Liver (tissue), 9 donors: ENCODE data around the gene LRRC49. TPM values are rescaled to one million over a fixed set of nuclear protein-coding genes. Genes with fewer than 3 reads are reported as not detected.

Experiments
- DNase-seq: peaks from one replicate; pipeline ENCODE4 v3.0.0-alpha.2; 2017; ENCODE audit warnings: low spot score
- H3K27ac ChIP-seq, 2 donors: one replicate each; pipeline ENCODE4 v1.7.0; 2013; ENCODE audit warnings: inconsistent platforms in 2 of 2, low read length in 2 of 2, control low read depth in 1 of 2, low read depth in 1 of 2, mild to moderate bottlenecking in 1 of 2
- H3K27me3 ChIP-seq, 4 donors: one replicate each; pipeline versions ENCODE4 v1.6.1 to v1.7.0; 2013; ENCODE audit warnings: low read length in 3 of 4, inconsistent platforms in 1 of 4, mild to moderate bottlenecking in 1 of 4, moderate library complexity in 1 of 4; ENCODE audit not compliant: control insufficient read depth in 4 of 4, insufficient read depth in 4 of 4
- H3K36me3 ChIP-seq, 4 donors: one replicate each; pipeline versions ENCODE4 v1.6.1 to v1.7.0; 2013; ENCODE audit warnings: low read length in 3 of 4, mild to moderate bottlenecking in 3 of 4, low read depth in 1 of 4, moderate library complexity in 1 of 4; ENCODE audit not compliant: control insufficient read depth in 4 of 4, insufficient read depth in 3 of 4
- H3K4me1 ChIP-seq, 4 donors: one replicate each; pipeline versions ENCODE4 v1.6.1 to v1.7.0; 2013; ENCODE audit warnings: low read length in 3 of 4, mild to moderate bottlenecking in 3 of 4, moderate library complexity in 1 of 4; ENCODE audit not compliant: control insufficient read depth in 4 of 4, insufficient read depth in 4 of 4
- H3K4me3 ChIP-seq, 3 donors: one replicate each; pipeline versions ENCODE4 v1.6.1 to v1.7.0; 2013; ENCODE audit warnings: low read length in 3 of 3, control low read depth in 1 of 3, low read depth in 1 of 3, mild to moderate bottlenecking in 1 of 3
- H3K9ac ChIP-seq, 2 donors: one replicate each; pipeline ENCODE4 v1.7.0; 2013; ENCODE audit warnings: low read length in 2 of 2, mild to moderate bottlenecking in 2 of 2, moderate library complexity in 2 of 2, control low read depth in 1 of 2, low read depth in 1 of 2
- H3K9me3 ChIP-seq, 4 donors: one replicate each; pipeline versions ENCODE4 v1.6.1 to v1.7.0; 2013; ENCODE audit warnings: low read length in 3 of 4; ENCODE audit not compliant: control insufficient read depth in 4 of 4
- EGR1 ChIP-seq, 2 donors: IDR thresholded peaks; 2 replicates each; pipeline ENCODE4 v1.6.1; 2016 to 2018; ENCODE audit warnings: antibody characterized with exemption in 2 of 2, low read depth in 2 of 2
- FOXA1 ChIP-seq: IDR thresholded peaks from 2 replicates; pipeline ENCODE4 v1.6.1; 2016; ENCODE audit warnings: antibody characterized with exemption
- FOXA2 ChIP-seq: IDR thresholded peaks from 2 replicates; pipeline ENCODE4 v1.6.1; 2016; ENCODE audit warnings: antibody characterized with exemption
- GABPA ChIP-seq, 2 donors: IDR thresholded peaks in 1 of 2; conservative IDR thresholded peaks in 1 of 2; 2 replicates each; pipeline ENCODE4 v1.6.1; 2016; ENCODE audit warnings: antibody characterized with exemption in 2 of 2, mild to moderate bottlenecking in 1 of 2, moderate library complexity in 1 of 2
- HNF4A ChIP-seq, 2 donors: conservative IDR thresholded peaks; 2 replicates each; pipeline ENCODE4 v1.6.1; 2016; ENCODE audit warnings: antibody characterized with exemption in 2 of 2, mild to moderate bottlenecking in 2 of 2
- HNF4G ChIP-seq: IDR thresholded peaks from 2 replicates; pipeline ENCODE4 v1.6.1; 2016; ENCODE audit warnings: antibody characterized with exemption
- JUND ChIP-seq, 2 donors: IDR thresholded peaks; 2 replicates each; pipeline ENCODE4 v1.6.1; 2016; ENCODE audit warnings: antibody characterized with exemption in 2 of 2
- NR2F2 ChIP-seq: IDR thresholded peaks from 2 replicates; pipeline ENCODE4 v1.6.1; 2016; ENCODE audit warnings: antibody characterized with exemption
- RAD21 ChIP-seq, 2 donors: IDR thresholded peaks; 2 replicates each; pipeline ENCODE4 v1.6.1; 2016; ENCODE audit warnings: antibody characterized with exemption in 2 of 2, mild to moderate bottlenecking in 2 of 2
- RXRA ChIP-seq, 2 donors: IDR thresholded peaks; 2 replicates each; pipeline ENCODE4 v1.6.1; 2017 to 2018; ENCODE audit warnings: antibody characterized with exemption in 2 of 2, mild to moderate bottlenecking in 1 of 2
- SP1 ChIP-seq: IDR thresholded peaks from 2 replicates; pipeline ENCODE4 v1.6.1; 2018; ENCODE audit warnings: antibody characterized with exemption, mild to moderate bottlenecking
- TAF1 ChIP-seq: conservative IDR thresholded peaks from 2 replicates; pipeline ENCODE4 v1.6.1; 2016; ENCODE audit warnings: antibody characterized with exemption, mild to moderate bottlenecking
- YY1 ChIP-seq: IDR thresholded peaks from 2 replicates; pipeline ENCODE4 v1.6.1; 2016; ENCODE audit warnings: antibody characterized with exemption, mild to moderate bottlenecking
- WGBS: extraction: QIAGEN DNeasy Blood & Tissue Kit; methylation state at CpG from one replicate; pipeline ENCODE4 v1.1.7; 2013; 5-methylcytosine and 5-hydroxymethylcytosine counted together
- polyA plus RNA-seq, 2 donors: library from polyadenylated mRNA; stranded (reverse) in 1 of 2; unstranded in 1 of 2; fragments of 200-250 nt in 1 of 2; fragments of >200 nt in 1 of 2; fragmentation: Nextera tagmentation in 1 of 2; extraction: Ambion mirVana in 1 of 2; gene quantifications; one replicate each; pipeline versions ENCODE4 v1.2.1 to v1.2.3, GENCODE V29; 2013 to 2015
- total RNA-seq, 2 donors: library from RNA; depleted of rRNA; stranded (reverse); fragments of >200 nt; gene quantifications; one replicate each; pipeline ENCODE4 v1.2.3, GENCODE V29; 2014
- TF ChIP-seq, protein P1 (sequence below): IDR thresholded peaks from 2 replicates; pipeline ENCODE4 v1.6.1; 2016; ENCODE audit warnings: antibody characterized with exemption
- TF ChIP-seq, protein P2 (sequence below): IDR thresholded peaks from 2 replicates; pipeline ENCODE4 v1.6.1; 2016; ENCODE audit warnings: antibody characterized with exemption, mild to moderate bottlenecking
- TF ChIP-seq, protein P3 (sequence below): IDR thresholded peaks from 2 replicates; pipeline ENCODE4 v1.6.1; 2016; ENCODE audit warnings: antibody characterized with exemption
- TF ChIP-seq, protein P4 (sequence below): fragments of 150-350 bp; IDR thresholded peaks from 2 replicates; pipeline ENCODE4 v1.5.1; 2017; ENCODE audit warnings: improper control_type of control experiment, low read depth, low read length; ENCODE audit not compliant: missing input control
- TF ChIP-seq, protein P5 (sequence below): IDR thresholded peaks from 2 replicates; pipeline ENCODE4 v1.6.1; 2016; ENCODE audit warnings: antibody characterized with exemption
- donor health status: healthy.
- donor health status: healthy.
- donor health status: healthy.
- donor health status: healthy.
- donor health status: healthy.

Gene LRRC49
- total and polyA plus RNA-seq, 4 donors, result 0.20 to 1.1 (median 0.31) TPM

DNA sequence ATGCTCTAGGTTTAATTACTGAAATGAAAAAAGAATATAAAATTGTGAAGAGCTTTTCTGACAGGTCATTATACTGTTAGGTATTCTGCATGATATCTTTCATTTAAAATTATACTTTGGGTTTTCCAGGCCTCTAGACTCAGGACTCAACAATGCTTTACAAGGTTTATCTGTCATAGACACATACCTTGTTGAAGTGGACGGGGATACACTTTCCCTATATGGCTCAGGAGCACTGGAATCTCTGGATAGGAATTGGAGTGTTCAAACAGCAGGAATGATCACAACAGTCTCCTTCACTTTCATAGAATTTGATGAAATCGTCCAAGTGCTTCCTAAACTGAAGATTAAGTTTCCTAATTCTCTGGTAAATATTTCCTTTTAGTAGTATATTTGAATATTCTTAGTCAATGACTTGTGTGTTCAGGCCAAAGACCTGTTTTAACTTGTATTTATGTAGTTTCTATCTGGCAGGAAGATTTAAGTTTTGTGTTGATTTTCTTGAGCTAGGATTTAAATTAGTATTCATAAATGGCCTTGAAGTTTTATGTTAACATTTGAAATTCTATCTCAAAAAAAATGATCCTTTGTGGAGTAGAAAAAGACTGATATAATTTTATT, 115.7 kb downstream of the LRRC49 start:
- H3K4me1 ChIP-seq, result no peaks in the 10 kb centered on the region
- TF ChIP-seq GABPA (IDR thresholded peaks at IDR 0.05 in 1 of 2, conservative IDR thresholded peaks at IDR 0.05 in 1 of 2) (no peak), SP1 (no peak), TAF1 (no peak), FOXA2 (no peak), HNF4A (conservative IDR thresholded peaks at IDR 0.05) (no peak)
- TF ChIP-seq, protein P1, sequence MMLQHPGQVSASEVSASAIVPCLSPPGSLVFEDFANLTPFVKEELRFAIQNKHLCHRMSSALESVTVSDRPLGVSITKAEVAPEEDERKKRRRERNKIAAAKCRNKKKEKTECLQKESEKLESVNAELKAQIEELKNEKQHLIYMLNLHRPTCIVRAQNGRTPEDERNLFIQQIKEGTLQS, result no peak
- H3K4me3 ChIP-seq, result no peak overlapping the region
- H3K27ac ChIP-seq, result no peak overlapping the region
- no peaks in the 10 kb centered on the region for H3K36me3 ChIP-seq
- H3K9ac ChIP-seq, result no peak overlapping the region
- no peaks in the 10 kb centered on the region for H3K9me3 ChIP-seq
- no peak for DNase-seq
- WGBS, result 69% methylated on average over 2 of the region's 2 CpGs
- H3K27me3 ChIP-seq, result no peaks in the 10 kb centered on the region

DNA sequence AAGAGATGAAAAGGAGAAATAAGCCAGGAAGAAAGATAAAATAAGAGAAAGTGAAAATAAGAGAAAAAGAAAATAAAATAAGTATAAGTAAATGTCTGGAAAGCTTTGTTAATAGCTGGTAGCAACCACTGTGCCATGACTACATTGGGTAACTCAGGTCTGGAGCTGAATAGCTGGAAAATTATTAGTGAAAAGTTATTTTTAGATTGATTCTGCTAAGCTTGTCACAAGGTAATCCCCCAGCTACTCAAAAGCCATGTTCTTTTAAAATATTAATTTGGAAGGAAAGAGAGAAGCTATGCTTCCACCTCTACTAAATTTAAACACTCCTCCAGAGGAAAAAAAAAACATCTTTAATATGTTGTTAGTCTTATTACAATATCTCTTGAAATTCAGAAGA, 117.8 kb downstream of the LRRC49 start:
- Histone ChIP-seq H3K9ac (no peak overlapping the region), H3K27me3 (no peaks in the 10 kb centered on the region), H3K4me1 (no peaks in the 10 kb centered on the region), H3K4me3 (no peak overlapping the region), H3K36me3 (no peaks in the 10 kb centered on the region), H3K27ac (no peak overlapping the region), H3K9me3 (no peaks in the 10 kb centered on the region)
- TF ChIP-seq GABPA (IDR thresholded peaks at IDR 0.05 in 1 of 2, conservative IDR thresholded peaks at IDR 0.05 in 1 of 2) (no peak), RXRA (IDR thresholded peaks at IDR 0.05) (no peak), RAD21 (IDR thresholded peaks at IDR 0.05) (no peak), HNF4G (no peak), YY1 (no peak), FOXA1 (no peak)
- TF ChIP-seq, protein P2, sequence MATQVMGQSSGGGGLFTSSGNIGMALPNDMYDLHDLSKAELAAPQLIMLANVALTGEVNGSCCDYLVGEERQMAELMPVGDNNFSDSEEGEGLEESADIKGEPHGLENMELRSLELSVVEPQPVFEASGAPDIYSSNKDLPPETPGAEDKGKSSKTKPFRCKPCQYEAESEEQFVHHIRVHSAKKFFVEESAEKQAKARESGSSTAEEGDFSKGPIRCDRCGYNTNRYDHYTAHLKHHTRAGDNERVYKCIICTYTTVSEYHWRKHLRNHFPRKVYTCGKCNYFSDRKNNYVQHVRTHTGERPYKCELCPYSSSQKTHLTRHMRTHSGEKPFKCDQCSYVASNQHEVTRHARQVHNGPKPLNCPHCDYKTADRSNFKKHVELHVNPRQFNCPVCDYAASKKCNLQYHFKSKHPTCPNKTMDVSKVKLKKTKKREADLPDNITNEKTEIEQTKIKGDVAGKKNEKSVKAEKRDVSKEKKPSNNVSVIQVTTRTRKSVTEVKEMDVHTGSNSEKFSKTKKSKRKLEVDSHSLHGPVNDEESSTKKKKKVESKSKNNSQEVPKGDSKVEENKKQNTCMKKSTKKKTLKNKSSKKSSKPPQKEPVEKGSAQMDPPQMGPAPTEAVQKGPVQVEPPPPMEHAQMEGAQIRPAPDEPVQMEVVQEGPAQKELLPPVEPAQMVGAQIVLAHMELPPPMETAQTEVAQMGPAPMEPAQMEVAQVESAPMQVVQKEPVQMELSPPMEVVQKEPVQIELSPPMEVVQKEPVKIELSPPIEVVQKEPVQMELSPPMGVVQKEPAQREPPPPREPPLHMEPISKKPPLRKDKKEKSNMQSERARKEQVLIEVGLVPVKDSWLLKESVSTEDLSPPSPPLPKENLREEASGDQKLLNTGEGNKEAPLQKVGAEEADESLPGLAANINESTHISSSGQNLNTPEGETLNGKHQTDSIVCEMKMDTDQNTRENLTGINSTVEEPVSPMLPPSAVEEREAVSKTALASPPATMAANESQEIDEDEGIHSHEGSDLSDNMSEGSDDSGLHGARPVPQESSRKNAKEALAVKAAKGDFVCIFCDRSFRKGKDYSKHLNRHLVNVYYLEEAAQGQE, result no peak
- DNase-seq, result no peak

DNA sequence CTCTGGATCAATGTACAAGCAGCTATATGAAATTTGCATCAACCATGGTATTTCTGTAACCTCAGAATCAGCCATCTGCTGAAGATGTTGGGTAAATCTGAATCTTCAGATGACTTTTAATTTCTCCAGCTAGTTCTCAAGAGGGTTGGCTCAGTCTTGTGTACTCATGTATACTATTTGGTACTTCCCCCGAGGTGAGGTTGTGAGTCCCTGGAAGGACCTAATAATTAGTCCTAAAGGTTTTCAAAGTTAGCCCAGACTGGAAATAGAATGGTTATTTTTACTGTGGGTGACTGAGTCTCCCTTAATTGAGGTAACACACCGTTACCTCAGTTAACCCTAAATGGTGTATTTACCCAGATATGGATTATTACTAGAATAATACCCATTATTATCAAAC, 118.4 kb downstream of the LRRC49 start:
- no peak overlapping the region for H3K27ac ChIP-seq
- H3K36me3 ChIP-seq, result no peaks in the 10 kb centered on the region
- H3K27me3 ChIP-seq, result no peaks in the 10 kb centered on the region
- H3K9ac ChIP-seq, result no peak overlapping the region
- no peak for DNase-seq
- no peaks in the 10 kb centered on the region for H3K4me1 ChIP-seq
- no peak overlapping the region for H3K4me3 ChIP-seq
- H3K9me3 ChIP-seq, result no peaks in the 10 kb centered on the region
- 73% methylated on average over 2 of the region's 2 CpGs for WGBS
- no peak for TF ChIP-seq RXRA (IDR thresholded peaks at IDR 0.05)
- no peak for TF ChIP-seq HNF4G
- no peak for TF ChIP-seq JUND (IDR thresholded peaks at IDR 0.05)
- TF ChIP-seq, protein P1, result no peak
- no peak for TF ChIP-seq HNF4A (conservative IDR thresholded peaks at IDR 0.05)
- TF ChIP-seq, protein P3, sequence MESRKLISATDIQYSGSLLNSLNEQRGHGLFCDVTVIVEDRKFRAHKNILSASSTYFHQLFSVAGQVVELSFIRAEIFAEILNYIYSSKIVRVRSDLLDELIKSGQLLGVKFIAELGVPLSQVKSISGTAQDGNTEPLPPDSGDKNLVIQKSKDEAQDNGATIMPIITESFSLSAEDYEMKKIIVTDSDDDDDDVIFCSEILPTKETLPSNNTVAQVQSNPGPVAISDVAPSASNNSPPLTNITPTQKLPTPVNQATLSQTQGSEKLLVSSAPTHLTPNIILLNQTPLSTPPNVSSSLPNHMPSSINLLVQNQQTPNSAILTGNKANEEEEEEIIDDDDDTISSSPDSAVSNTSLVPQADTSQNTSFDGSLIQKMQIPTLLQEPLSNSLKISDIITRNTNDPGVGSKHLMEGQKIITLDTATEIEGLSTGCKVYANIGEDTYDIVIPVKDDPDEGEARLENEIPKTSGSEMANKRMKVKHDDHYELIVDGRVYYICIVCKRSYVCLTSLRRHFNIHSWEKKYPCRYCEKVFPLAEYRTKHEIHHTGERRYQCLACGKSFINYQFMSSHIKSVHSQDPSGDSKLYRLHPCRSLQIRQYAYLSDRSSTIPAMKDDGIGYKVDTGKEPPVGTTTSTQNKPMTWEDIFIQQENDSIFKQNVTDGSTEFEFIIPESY, result no peak
- TF ChIP-seq, protein P4, sequence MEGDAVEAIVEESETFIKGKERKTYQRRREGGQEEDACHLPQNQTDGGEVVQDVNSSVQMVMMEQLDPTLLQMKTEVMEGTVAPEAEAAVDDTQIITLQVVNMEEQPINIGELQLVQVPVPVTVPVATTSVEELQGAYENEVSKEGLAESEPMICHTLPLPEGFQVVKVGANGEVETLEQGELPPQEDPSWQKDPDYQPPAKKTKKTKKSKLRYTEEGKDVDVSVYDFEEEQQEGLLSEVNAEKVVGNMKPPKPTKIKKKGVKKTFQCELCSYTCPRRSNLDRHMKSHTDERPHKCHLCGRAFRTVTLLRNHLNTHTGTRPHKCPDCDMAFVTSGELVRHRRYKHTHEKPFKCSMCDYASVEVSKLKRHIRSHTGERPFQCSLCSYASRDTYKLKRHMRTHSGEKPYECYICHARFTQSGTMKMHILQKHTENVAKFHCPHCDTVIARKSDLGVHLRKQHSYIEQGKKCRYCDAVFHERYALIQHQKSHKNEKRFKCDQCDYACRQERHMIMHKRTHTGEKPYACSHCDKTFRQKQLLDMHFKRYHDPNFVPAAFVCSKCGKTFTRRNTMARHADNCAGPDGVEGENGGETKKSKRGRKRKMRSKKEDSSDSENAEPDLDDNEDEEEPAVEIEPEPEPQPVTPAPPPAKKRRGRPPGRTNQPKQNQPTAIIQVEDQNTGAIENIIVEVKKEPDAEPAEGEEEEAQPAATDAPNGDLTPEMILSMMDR, result no peak
- no peak for TF ChIP-seq FOXA2
- TF ChIP-seq, protein P5, sequence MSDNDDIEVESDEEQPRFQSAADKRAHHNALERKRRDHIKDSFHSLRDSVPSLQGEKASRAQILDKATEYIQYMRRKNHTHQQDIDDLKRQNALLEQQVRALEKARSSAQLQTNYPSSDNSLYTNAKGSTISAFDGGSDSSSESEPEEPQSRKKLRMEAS, result no peak
- TF ChIP-seq NR2F2, result no peak
- no peak for TF ChIP-seq YY1
- no peak for TF ChIP-seq RAD21 (IDR thresholded peaks at IDR 0.05)
- no peak for TF ChIP-seq GABPA (IDR thresholded peaks at IDR 0.05 in 1 of 2, conservative IDR thresholded peaks at IDR 0.05 in 1 of 2)
- no peak for TF ChIP-seq EGR1 (IDR thresholded peaks at IDR 0.05; ENCODE audit: low read depth in 2 of 2)
